ENCODE measurements around the gene NFATC3. TPM values are rescaled to one million over a fixed set of nuclear protein-coding genes. Genes with fewer than 3 reads are reported as not detected.

Gene NFATC3
- total RNA-seq, 1 donor from 2014 or later: 136 TPM

- Mint-ChIP-seq H3K27me3 (ENCODE audit: low read depth) (no peaks in the 10 kb centered on the region), H3K9me3 (no peaks in the 10 kb centered on the region), H3K27ac (no peak overlapping the region), H3K4me3 (ENCODE audit: low read depth) (no peak overlapping the region), H3K36me3 (ENCODE audit: low read depth) (peaks cover 65% of the 10 kb centered on the region), H3K4me1 (ENCODE audit: low read depth) (peaks cover 8% of the 10 kb centered on the region)
- intact Hi-C loops (cut with micrococcal nuclease): no loop called here
- DNase-seq (ENCODE audit: low spot score): no peak
Measured at GRCh38 chr16:68190736-68191510, 105.8 kb downstream of the NFATC3 start.

- Mint-ChIP-seq H3K4me1 (ENCODE audit: low read depth) (peaks cover 12% of the 10 kb centered on the region), H3K4me3 (ENCODE audit: low read depth) (no peak overlapping the region), H3K36me3 (ENCODE audit: low read depth) (peaks cover 49% of the 10 kb centered on the region), H3K27ac (peak overlapping the region; percentile 38), H3K27me3 (ENCODE audit: low read depth) (no peaks in the 10 kb centered on the region), H3K9me3 (no peaks in the 10 kb centered on the region)
- no peak for DNase-seq (ENCODE audit: low spot score)
- intact Hi-C loops (cut with micrococcal nuclease): no loop called here
Measured at GRCh38 chr16:68194251-68194650, 109.1 kb downstream of the NFATC3 start.

- intact Hi-C loops (cut with micrococcal nuclease): no loop called here
- H3K9me3 Mint-ChIP-seq: no peaks in the 10 kb centered on the region
Measured at GRCh38 chr16:68197250-68197649, 112.1 kb downstream of the NFATC3 start.

GRCh38 chr16:68200088-68200783 is 115.1 kb downstream of the NFATC3 start:
- Mint-ChIP-seq H3K27ac (peak overlapping the region; percentile 62), H3K9me3 (no peaks in the 10 kb centered on the region), H3K4me3 (ENCODE audit: low read depth) (no peak overlapping the region), H3K27me3 (ENCODE audit: low read depth) (no peaks in the 10 kb centered on the region), H3K4me1 (ENCODE audit: low read depth) (peaks cover 15% of the 10 kb centered on the region), H3K36me3 (ENCODE audit: low read depth) (peaks cover 29% of the 10 kb centered on the region)
- intact Hi-C loops (cut with micrococcal nuclease): loop anchor here (1.0 to 5.0 kb wide), 2 partner anchors 11 to 108 kb away; no protein-coding TSS in a partner anchor
- no peak for DNase-seq (ENCODE audit: low spot score)

More at GRCh38 chr16:68197250-68197649, 112.1 kb downstream of the NFATC3 start:
- H3K27ac Mint-ChIP-seq: no peak overlapping the region
- H3K4me1 Mint-ChIP-seq (ENCODE audit: low read depth): peaks cover 21% of the 10 kb centered on the region
- H3K4me3 Mint-ChIP-seq (ENCODE audit: low read depth): no peak overlapping the region
- H3K27me3 Mint-ChIP-seq (ENCODE audit: low read depth): no peaks in the 10 kb centered on the region
- peaks cover 48% of the 10 kb centered on the region for H3K36me3 Mint-ChIP-seq (ENCODE audit: low read depth)
- no peak for DNase-seq (ENCODE audit: low spot score)

DNA sequence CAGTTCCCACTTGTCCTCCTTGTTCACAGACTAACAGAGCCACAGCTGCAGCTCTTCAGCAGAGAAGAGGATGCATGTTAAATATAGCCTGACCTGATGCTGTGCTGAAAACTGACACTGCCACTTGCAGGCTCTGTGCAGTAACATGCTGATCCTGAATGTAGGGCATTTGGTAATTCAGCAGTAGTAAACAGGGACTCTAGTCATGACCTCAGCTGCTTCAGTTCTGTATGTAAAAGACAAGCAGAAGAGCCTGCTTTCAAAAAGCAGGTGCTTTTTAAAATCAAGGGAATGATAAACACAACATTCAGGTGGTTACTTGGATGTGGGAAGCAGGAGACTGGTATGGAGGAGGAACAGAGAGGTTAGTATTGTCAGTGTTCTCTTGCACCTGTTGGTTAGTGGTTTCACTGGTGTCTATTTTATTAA is 116.9 kb downstream of the NFATC3 start:
- intact Hi-C loops (cut with micrococcal nuclease): loop anchor here (5.0 kb wide), 1 partner anchor 110 kb away; no protein-coding TSS in a partner anchor
- Mint-ChIP-seq H3K27ac (no peak overlapping the region), H3K27me3 (ENCODE audit: low read depth) (no peaks in the 10 kb centered on the region), H3K4me3 (ENCODE audit: low read depth) (no peak overlapping the region), H3K36me3 (ENCODE audit: low read depth) (peaks cover 36% of the 10 kb centered on the region), H3K9me3 (no peaks in the 10 kb centered on the region), H3K4me1 (ENCODE audit: low read depth) (peaks cover 15% of the 10 kb centered on the region)
- no peak for DNase-seq (ENCODE audit: low spot score)

DNA sequence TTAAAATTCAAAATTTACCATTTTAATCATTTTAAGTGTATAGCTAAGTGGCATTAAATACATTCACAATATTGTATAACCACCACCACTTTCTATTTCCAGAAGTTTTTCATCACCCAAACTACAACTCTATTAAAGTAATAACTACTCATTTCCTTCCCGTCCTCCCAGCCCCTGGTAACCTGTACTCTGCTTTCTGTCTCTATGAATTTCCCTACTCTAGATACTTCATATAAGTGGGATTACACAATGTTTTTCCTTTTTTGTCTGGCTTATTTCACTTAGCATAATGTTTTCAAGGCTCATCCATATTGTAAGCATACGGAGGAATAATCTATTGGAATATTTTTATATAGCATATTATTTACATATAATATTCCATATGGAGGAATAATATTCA is 121.1 kb downstream of the NFATC3 start:
- Mint-ChIP-seq H3K4me1 (ENCODE audit: low read depth) (peaks cover 16% of the 10 kb centered on the region), H3K27ac (no peak overlapping the region), H3K36me3 (ENCODE audit: low read depth) (peaks cover 44% of the 10 kb centered on the region), H3K4me3 (ENCODE audit: low read depth) (no peak overlapping the region), H3K9me3 (no peaks in the 10 kb centered on the region), H3K27me3 (ENCODE audit: low read depth) (no peaks in the 10 kb centered on the region)
- intact Hi-C loops (cut with micrococcal nuclease): no loop called here
- no peak for DNase-seq (ENCODE audit: low spot score)

- Mint-ChIP-seq H3K4me3 (ENCODE audit: low read depth) (no peak overlapping the region), H3K9me3 (no peaks in the 10 kb centered on the region), H3K27me3 (ENCODE audit: low read depth) (no peaks in the 10 kb centered on the region), H3K4me1 (ENCODE audit: low read depth) (peaks cover 27% of the 10 kb centered on the region), H3K36me3 (ENCODE audit: low read depth) (peaks cover 50% of the 10 kb centered on the region), H3K27ac (peak overlapping the region; percentile 38)
- no peak for DNase-seq (ENCODE audit: low spot score)
- intact Hi-C loops (cut with micrococcal nuclease): no loop called here
Measured at GRCh38 chr16:68214726-68215125, 129.6 kb downstream of the NFATC3 start.

- Mint-ChIP-seq H3K27me3 (ENCODE audit: low read depth) (no peaks in the 10 kb centered on the region), H3K4me1 (ENCODE audit: low read depth) (peaks cover 27% of the 10 kb centered on the region), H3K9me3 (no peaks in the 10 kb centered on the region), H3K4me3 (ENCODE audit: low read depth) (no peak overlapping the region), H3K27ac (peak overlapping the region; percentile 19), H3K36me3 (ENCODE audit: low read depth) (peaks cover 53% of the 10 kb centered on the region)
- intact Hi-C loops (cut with micrococcal nuclease): no loop called here
- DNase-seq (ENCODE audit: low spot score): no peak
Measured at GRCh38 chr16:68215302-68215701, 130.1 kb downstream of the NFATC3 start.

- H3K27ac Mint-ChIP-seq: peak overlapping the region; percentile 74
- H3K4me1 Mint-ChIP-seq (ENCODE audit: low read depth): peaks cover 22% of the 10 kb centered on the region
- DNase-seq (ENCODE audit: low spot score): no peak
- no peaks in the 10 kb centered on the region for H3K9me3 Mint-ChIP-seq
- intact Hi-C loops (cut with micrococcal nuclease): no loop called here
- H3K36me3 Mint-ChIP-seq (ENCODE audit: low read depth): peaks cover 48% of the 10 kb centered on the region
- H3K4me3 Mint-ChIP-seq (ENCODE audit: low read depth): no peak overlapping the region
- no peaks in the 10 kb centered on the region for H3K27me3 Mint-ChIP-seq (ENCODE audit: low read depth)
Measured at GRCh38 chr16:68216240-68216639, 131.1 kb downstream of the NFATC3 start.

GRCh38 chr16:68217506-68217905 is 132.3 kb downstream of the NFATC3 start:
- peak overlapping the region; percentile 17 for H3K27ac Mint-ChIP-seq
- no peaks in the 10 kb centered on the region for H3K27me3 Mint-ChIP-seq (ENCODE audit: low read depth)
- H3K4me1 Mint-ChIP-seq (ENCODE audit: low read depth): peaks cover 15% of the 10 kb centered on the region
- peaks cover 48% of the 10 kb centered on the region for H3K36me3 Mint-ChIP-seq (ENCODE audit: low read depth)
- H3K9me3 Mint-ChIP-seq: no peaks in the 10 kb centered on the region
- no peak overlapping the region for H3K4me3 Mint-ChIP-seq (ENCODE audit: low read depth)
- DNase-seq (ENCODE audit: low spot score): no peak
- intact Hi-C loops (cut with micrococcal nuclease): no loop called here

DNA sequence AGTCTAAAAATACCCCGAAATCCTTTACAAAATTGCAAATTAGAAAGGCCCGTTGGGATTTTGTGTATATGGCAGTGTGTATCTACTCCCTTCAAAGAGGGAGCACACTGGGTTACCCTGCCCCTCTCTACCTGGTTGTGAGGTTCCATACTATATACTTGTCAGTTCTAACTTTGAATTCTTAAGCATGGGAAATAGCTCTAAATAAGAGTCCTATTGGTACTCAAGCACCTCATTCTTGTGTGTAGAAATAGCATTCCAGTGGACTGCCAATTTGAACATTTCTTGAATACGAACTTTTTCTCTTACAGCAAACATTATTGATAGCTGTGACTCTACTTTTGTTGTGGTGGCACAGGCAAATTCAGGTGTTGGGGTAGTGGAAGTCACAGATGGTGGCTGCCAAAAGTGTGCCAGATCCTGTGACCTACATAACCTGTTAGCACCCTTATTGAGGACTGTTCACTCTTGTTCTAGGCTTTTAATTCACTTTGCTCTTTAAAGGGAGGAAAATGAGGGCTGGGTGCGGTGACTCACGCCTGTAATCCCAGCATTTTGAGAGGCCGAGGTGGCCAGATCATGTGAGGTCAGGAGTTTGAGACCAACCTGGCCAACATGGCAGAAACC is 134.7 kb downstream of the NFATC3 start:
- no peak for DNase-seq (ENCODE audit: low spot score)
- H3K4me3 Mint-ChIP-seq (ENCODE audit: low read depth): no peak overlapping the region
- intact Hi-C loops (cut with micrococcal nuclease): no loop called here
- H3K4me1 Mint-ChIP-seq (ENCODE audit: low read depth): peaks cover 7% of the 10 kb centered on the region
- no peak overlapping the region for H3K27ac Mint-ChIP-seq
- peaks cover 47% of the 10 kb centered on the region for H3K36me3 Mint-ChIP-seq (ENCODE audit: low read depth)
- no peaks in the 10 kb centered on the region for H3K9me3 Mint-ChIP-seq
- no peaks in the 10 kb centered on the region for H3K27me3 Mint-ChIP-seq (ENCODE audit: low read depth)

- Mint-ChIP-seq H3K4me1 (ENCODE audit: low read depth) (peaks cover 28% of the 10 kb centered on the region), H3K36me3 (ENCODE audit: low read depth) (peaks cover 49% of the 10 kb centered on the region), H3K27me3 (ENCODE audit: low read depth) (no peaks in the 10 kb centered on the region), H3K4me3 (ENCODE audit: low read depth) (no peak overlapping the region), H3K27ac (no peak overlapping the region), H3K9me3 (no peaks in the 10 kb centered on the region)
- no peak for DNase-seq (ENCODE audit: low spot score)
- intact Hi-C loops (cut with micrococcal nuclease): no loop called here
Measured at GRCh38 chr16:68223072-68223471, 137.9 kb downstream of the NFATC3 start.

GRCh38 chr16:68226116-68226515 is 140.9 kb downstream of the NFATC3 start:
- H3K36me3 Mint-ChIP-seq (ENCODE audit: low read depth): peaks cover 54% of the 10 kb centered on the region
- H3K9me3 Mint-ChIP-seq: no peaks in the 10 kb centered on the region
- intact Hi-C loops (cut with micrococcal nuclease): no loop called here
- peak overlapping the region; percentile 85 for H3K27ac Mint-ChIP-seq
- no peak overlapping the region for H3K4me3 Mint-ChIP-seq (ENCODE audit: low read depth)
- no peak for DNase-seq (ENCODE audit: low spot score)
- peaks cover 41% of the 10 kb centered on the region for H3K4me1 Mint-ChIP-seq (ENCODE audit: low read depth)
- no peaks in the 10 kb centered on the region for H3K27me3 Mint-ChIP-seq (ENCODE audit: low read depth)
